Esophagus muscularis mucosa (tissue), 3 donors: Measurements from ENCODE around the gene KIRREL3.

Source experiments
- POLR2A ChIP-seq: fragments of 450-650 bp; IDR thresholded peaks from one replicate; pipeline ENCODE4 v1.6.1; 2017; ENCODE audit warnings: antibody characterized with exemption, moderate library complexity, mild to moderate bottlenecking, low read depth
- TF ChIP-seq, protein P1 (sequence below), 3 experiments: fragments of 200-600 bp in 2 of 3; fragments of 450-650 bp in 1 of 3; sonication (generic) in 2 of 3; IDR thresholded peaks; one replicate each; pipeline ENCODE4 v1.5.1; 2017 to 2019; ENCODE audit warnings: antibody characterized with exemption in 3 of 3, mild to moderate bottlenecking in 2 of 3, moderate library complexity in 1 of 3

DNA sequence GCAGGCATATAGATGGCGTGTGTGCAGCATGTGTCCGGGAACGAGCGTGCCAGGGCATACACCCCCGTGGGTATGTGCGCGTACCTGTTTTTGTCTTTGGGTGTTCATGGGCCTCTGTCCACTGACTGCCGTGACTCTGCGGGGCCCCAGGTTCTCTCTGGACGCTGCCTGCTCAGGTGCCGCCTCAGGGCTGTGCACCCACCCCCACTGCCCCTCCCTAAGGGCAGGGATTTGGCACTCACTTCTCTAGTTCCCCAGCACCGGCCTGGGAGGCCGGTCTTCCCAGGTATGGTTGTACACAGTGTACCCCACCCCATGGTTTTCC, 533.6 kb downstream of the KIRREL3 start:
- TF ChIP-seq, protein P1, sequence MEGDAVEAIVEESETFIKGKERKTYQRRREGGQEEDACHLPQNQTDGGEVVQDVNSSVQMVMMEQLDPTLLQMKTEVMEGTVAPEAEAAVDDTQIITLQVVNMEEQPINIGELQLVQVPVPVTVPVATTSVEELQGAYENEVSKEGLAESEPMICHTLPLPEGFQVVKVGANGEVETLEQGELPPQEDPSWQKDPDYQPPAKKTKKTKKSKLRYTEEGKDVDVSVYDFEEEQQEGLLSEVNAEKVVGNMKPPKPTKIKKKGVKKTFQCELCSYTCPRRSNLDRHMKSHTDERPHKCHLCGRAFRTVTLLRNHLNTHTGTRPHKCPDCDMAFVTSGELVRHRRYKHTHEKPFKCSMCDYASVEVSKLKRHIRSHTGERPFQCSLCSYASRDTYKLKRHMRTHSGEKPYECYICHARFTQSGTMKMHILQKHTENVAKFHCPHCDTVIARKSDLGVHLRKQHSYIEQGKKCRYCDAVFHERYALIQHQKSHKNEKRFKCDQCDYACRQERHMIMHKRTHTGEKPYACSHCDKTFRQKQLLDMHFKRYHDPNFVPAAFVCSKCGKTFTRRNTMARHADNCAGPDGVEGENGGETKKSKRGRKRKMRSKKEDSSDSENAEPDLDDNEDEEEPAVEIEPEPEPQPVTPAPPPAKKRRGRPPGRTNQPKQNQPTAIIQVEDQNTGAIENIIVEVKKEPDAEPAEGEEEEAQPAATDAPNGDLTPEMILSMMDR (IDR thresholded peaks at IDR 0.05): no peak
- TF ChIP-seq POLR2A: no peak
